Embryonic facial prominence (tissue), 1 donor: Measurements from ENCODE around the gene EXOC6B.
A peak's percentile ranks its signal among the peaks of the same experiment; 100 is the strongest.
"Not testable (repeated sequence)": the region's sequence is repeated elsewhere in the genome, so short reads cannot be mapped to it uniquely, and the experiment has no call there.

ENCODE experiments used
- DNase-seq: peaks from one replicate; pipeline ENCODE4 v3.0.0-alpha.2; 2016; ENCODE audit errors: extremely low spot score

The EXOC6B gene

DNA sequence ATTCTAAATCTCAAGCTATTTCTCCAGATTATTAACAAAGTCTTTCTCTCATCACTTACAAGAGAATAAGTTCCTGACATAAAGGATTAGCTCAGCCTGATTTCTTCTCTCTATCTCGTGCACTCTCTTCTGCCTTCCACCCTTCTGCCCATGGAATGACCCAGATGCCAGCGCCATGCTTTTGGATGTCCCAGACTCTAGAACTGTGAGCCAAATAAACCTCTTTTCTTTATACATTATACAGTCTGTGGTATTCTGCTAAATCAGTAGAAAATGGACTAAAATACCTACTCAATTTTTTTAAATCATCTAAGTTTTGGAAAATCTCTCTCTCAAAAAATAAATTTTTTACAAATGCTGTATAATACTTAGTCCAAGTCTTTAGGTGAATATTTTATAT is 218.6 kb downstream of the EXOC6B start:
- no peak for DNase-seq

DNA sequence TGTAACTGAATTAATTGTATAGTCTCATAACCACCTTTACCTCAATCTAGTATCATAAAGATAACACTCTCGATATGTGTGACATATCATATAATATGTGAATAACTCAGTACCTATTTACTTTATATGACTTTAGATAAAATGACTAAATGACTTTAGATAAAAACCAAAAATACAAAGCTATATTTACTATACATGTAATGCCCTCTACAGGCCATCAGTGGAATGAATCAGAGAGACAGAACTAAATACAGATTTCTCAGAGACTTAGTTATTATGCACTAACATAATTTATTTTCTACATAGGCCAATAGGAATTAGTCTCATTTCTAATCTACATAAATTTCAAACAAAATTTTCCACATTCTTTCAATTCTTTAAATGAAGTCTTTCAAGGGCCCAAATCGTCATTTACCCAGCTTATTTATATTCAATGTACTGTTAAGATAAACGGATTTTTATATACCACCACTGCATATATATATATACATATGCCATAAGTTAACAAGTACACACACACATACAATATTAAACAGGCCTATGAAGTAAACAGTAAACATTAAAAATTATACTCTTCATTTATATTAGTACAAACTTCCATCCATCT is 219.9 kb downstream of the EXOC6B start:
- no peak for DNase-seq

DNA sequence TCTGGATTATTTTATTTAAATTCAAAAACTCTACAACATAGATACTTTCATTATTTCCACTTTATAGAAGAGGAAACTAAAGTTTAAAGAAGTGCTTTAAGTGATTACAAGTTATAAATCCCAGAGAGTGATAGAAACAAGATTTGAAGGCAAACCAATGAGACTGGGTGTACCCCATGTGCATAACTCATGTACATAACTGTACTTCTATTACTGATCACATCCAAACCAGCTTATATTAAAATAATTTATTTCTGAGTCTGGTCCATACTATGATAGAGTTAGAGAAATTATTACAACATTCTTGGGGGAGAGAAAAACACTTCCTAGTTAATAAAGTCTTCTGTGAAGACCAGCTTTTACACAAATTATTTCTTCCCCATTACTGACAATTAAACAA is 221.4 kb downstream of the EXOC6B start:
- no peak for DNase-seq

DNA sequence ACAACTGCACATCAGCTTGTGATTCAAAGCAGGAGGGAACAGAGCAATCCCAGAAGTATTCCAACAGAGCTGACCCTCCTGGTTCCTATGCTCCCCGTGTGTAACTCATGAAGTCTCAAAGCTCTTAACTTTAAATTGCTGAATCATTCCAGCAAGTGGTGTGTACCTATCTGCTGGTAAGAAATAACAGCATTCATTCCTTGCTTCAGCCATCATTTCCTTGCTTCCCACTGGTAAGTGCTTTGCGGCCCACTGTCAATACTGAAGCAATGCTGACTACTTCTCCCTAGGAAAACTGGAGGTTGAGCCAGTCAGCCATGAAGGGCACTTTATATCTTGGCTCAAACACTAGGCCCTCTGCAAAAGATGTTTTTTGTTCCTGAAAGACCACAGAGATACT is 222.4 kb downstream of the EXOC6B start:
- DNase-seq: no peak

DNA sequence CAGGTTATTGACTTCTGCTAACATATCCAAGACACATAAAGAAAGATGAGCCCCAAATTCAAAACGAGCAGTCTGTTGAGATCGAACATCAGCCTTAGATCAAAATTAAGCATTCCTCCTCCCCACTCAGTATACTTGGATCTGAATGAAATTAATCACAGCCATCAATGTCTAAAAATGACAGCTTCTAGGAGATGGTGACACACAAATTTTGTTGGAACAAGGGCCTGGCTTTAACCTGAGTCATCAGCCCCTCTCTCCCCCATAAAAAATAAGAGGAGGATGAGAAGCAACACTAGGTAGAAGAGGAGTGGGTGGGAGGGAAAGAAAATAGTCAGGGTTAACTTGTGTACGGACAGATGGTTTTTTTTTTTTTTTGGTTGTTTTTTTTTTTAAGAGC is 223.1 kb downstream of the EXOC6B start:
- DNase-seq: no peak

DNA sequence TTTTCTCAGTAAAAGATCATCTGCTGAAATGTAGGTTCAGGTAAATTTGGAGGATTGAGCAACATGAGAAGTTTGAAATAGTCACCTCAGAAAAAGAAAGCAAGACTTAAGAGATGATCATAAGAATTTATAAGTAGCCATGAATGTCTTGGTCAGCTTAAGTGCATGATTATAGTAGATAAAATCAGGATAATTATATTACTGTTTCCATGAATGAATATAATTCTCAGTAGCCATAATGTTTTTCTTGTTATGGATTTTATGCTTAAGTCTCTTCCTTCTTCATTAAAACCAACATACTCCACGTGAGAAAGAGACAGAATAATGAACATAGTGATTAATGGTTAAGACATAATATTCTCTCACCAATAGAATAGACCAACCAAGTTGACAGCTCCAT is 223.7 kb downstream of the EXOC6B start:
- DNase-seq: no peak

DNA sequence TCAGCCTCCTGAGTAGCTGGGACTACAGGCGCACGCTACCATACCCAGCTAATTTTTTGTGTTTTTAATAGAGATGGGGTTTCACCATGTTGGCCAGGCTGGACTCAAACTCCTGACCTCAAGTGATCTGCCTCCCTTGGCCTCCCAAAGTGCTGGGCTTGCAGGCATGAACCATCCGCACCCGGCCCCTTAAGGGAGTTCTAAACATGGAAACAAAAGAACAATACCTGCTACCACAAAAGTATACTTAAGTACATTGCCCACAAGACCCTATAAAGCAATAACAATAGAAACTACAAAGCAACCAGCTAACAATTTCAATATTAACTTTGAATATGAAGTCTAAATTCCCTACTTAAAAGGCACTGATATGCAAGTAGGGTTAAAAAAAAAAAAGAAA is 242.0 kb downstream of the EXOC6B start:
- DNase-seq: not testable (repeated sequence)

DNA sequence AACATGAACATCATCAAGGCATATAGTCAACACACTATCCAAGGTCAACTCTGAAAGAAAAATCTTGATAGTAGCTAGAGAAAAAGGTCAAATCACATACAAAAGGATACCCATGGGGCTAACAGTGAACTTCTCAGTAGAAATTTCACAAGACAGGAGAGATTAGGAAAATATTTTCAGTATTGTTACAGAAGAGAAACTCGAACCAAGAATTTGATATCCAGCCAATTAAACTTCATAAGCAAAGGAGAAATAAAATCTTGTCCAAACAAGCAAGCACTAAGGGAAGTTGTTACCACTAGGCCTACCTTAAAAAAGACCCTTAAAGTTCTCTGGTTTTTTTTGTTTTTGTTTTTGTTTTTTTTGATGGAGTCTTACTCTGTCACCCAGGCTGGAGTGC is 242.5 kb downstream of the EXOC6B start:
- no peak for DNase-seq

DNA sequence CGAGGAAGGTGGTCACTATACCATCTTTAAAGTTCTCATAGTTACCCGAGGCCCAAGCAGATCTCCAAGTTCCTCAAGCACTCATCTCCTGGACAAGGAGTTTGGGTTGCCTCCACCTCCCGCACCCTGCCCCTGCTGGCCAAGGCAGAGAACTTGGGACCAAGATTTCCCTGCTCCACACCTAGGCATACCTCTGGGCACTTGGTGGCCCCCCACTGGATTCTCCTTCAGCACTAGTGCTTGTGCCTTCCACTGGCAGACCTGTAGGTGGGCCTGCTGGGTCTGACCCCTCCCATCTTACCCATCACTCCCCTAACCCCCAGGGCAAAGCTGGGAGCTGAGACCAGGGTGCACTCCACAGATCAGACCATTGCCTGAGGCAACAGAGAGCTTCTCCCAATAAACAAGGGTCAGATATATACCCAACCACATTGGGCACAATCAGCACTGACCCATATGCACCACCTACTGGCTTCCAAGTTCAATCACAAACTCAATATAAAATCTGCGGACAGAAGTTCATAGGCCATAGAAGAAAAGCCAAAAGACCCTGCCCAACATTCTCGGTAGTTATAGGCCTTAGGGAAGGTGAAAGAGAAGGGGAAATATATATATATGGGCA is 244.2 kb downstream of the EXOC6B start:
- no peak for DNase-seq

DNA sequence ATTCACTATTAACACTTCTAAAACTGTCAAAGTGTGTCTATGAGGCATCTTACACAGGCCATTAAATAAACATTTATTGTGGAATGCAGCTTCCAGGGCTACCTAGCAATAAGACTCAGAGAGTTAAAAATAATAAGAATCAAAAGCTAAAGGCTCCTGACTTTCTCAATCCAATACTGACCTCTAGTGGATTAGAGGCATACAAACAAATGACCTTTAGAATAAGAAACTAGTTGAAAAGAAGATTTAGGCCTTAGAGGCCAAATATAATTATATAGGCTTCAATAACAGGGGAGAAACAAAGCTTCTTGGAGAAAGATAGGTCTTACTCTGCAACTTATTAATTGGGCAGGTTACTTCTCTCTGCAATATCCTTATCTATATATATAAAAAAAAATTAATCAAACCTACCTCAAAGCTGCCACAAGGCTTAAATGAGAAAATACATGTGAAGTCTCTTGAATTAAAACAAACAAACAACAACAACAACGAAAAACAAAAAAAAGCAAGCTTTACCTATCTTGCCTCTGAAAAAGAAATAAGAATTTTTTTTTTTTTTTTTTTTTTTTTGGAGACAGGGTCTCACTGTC is 246.1 kb downstream of the EXOC6B start:
- DNase-seq: peak; percentile 64

DNA sequence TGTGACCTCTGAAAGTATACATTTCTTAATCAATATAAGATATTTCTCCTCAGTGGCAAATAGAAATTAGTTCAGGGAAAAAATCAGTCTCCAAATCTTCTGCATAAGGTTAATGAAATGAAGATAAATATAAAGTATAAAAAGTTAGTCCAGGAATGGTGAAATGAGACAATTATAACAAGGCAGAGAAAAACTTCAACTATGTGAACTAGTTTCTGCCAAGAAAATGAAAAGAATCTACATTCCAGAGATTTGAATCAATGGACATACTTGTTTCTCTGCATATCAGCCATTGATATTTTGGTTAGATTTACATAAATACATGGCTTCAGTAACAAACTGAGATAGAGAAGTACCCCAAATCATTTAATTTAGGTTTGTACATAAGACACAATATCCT is 249.0 kb downstream of the EXOC6B start:
- no peak for DNase-seq

DNA sequence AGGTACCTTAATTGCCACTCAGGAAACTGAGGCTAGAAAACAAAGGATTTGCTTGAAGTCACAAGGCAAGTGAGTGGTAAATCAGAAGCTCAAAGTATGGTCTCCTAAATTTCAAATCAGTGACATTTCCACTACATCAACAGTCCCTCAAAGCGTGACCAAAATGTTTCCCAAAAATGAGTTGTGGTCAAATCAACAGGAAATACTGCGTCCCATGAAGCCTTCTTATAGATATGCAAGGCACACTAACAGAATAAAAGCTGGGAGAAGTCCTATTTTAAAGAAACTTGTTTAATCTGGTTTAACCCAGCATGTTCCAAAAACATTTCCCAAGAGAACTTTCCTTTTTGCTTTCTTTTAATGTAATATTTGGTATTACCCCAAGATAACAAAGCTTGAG is 249.4 kb downstream of the EXOC6B start:
- DNase-seq: no peak

DNA sequence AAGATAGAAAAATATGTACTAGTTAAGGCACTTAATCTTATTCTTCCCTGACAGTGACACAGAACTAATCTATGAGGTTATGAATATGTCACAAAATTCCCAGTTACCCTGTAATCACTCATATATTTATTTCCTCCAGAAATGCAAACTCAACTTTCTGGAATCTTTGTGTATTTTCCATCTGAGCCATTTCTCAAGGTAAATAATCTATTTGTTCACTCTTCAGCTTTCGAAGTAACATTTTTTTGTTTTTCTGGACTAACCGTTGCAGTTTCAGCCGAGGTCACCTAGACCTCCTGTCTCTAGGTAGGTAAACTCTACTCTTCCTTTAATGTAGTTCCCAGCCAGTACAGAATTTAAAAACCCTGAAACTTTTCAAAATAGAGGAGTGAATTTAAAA is 250.9 kb downstream of the EXOC6B start:
- no peak for DNase-seq

DNA sequence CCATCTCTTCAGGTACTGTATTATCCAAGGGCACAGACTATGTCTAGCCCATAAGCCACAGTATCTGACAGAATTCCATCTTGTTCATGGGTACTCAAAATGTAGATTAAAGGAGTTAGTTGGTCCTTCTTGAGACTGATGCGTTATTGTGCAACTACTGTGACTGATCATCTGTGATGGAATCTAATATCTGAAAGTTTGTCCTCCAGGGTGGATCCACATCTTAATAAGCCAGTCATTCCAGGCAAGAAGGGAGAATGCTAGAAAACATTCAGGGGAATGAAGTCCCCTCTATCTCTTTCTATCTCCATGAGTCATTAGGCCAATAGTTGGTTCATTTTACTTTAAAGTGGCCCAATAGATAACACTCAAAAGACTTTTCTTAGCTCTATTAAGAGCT is 252.6 kb downstream of the EXOC6B start:
- no peak for DNase-seq

DNA sequence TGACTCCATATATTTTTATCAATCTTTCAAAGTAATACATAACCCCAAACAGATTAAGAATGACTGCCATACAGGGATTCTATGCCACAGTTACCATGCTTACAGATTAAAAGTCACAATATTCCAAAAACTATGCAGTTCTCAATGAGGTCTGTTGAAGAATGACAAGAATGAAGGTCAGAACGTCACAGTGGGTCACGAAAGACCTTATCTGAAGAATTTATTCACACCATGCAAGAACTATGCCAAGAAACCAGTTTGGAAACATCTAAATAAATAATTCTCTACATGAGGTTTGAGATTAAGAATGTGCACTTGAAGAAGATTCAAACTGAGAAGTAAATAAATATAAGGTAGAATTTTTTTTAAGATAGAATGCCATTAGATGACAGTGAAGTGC is 253.3 kb downstream of the EXOC6B start:
- no peak for DNase-seq

DNA sequence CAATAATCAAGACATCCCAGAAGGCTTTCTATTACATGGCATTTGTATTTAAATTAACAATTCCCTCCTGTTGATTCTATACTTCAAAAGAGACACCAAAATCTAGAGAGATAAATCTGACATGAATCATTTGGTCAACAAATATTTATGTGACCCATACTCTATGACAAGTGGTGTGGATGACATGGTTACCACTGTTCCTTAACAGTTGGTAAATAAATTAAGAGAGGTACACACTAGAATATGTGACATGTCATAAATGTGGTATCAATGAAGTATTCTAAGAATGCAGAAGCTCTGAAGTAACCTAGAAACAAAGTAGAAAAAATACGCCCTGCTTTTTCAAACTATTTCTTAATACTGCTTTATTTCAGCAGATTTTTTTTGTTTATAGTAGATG is 255.4 kb downstream of the EXOC6B start:
- DNase-seq: no peak

DNA sequence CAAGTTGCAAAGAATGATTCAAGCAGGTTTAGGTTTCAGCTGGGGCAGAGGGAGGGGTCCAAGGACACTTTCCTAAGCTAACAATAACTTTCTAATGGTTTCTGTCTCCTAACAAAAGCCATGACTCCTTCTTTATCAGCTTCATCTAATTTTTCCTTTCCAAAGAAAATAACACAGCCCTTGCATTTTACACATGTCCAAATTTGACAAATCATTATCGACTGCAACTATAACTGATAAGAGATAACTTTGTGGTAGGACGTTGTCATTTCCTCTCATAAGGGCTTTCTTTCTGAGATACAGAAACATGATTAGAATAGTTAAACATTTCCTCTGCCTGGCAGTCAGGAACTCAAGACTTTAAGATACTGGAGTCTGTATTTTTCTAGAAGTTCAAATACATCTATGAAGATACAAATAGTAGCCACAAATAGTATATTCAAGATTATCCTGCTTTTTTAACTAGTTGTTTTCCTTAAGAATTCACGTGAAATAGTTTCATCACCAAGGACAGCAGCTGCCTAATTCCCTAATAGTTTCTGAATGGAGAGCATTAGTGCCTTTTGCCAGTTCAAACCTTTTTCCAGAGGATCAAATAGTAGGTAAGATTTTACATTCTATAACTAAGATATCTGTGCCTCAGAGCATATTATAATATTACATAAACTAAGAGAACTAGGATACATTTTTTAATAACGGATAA is 263.2 kb downstream of the EXOC6B start:
- no peak for DNase-seq

DNA sequence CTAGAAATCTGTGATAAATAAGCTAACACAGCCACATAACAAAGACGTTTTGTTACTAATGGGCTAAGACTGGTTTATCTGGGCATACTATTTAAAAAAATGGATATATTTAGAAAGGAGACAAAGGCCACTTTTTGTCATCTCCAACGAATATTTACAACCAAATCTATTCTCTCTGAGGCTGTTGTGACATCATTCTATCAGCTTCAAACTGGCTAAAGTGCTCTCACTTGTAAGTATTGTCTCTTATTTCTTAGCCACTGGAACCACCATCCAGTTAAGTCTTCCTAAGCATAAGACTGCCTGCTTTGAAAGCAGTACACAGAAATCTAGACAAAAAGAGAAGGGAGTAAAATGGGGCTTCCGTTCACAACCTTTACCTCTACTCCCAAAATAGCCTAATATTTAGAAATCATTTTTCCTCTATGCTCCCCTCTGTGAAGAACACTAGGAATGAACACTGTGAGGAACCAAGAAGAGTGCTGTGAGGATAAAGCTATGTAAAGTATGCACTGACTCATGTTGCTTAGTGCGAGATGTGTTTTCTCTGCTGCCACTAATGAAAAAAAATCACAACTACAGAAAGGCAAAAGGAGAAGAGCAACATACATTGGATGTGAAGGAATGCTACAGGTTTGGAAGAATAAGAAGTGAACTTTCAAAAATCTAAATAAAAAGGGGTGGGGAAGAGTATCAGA is 264.1 kb downstream of the EXOC6B start:
- no peak for DNase-seq

DNA sequence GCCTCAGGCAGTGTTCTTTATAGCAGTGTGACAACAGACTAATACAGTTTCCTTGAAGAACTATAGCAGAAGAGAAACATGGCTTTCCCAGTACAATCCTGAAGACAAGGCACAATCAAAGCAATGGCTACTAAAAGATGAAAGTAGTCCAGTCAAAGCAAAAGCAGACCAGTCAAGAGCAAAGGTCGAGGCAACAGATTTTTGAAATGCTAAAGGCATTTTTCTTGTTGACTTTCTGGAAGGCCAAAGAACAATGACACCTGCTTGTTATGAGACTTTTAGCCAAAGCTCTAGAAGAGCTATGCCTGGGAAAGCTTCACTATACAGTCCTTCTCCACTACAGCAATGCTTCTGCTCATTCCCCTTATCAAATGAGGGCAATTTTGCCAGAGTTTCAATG is 269.9 kb downstream of the EXOC6B start:
- DNase-seq: no peak

DNA sequence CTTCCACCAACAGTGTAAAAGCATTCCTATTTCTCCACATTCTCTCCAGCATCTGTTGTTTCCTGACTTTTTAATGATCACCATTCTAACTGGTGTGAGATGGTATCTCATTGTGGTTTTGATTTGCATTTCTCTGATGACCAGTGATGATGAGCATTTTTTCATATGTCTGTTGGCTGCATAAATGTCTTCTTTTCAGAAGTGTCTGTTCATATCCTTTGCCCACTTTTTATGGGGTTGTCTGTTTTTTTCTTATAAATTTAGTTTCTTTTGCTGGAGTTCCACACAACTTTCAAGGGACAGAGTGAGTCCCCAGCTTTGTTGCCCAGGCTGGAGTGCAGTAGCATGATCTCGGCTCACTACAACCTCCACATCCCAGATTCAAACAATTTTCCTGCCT is 270.5 kb downstream of the EXOC6B start:
- not testable (repeated sequence) for DNase-seq

DNA sequence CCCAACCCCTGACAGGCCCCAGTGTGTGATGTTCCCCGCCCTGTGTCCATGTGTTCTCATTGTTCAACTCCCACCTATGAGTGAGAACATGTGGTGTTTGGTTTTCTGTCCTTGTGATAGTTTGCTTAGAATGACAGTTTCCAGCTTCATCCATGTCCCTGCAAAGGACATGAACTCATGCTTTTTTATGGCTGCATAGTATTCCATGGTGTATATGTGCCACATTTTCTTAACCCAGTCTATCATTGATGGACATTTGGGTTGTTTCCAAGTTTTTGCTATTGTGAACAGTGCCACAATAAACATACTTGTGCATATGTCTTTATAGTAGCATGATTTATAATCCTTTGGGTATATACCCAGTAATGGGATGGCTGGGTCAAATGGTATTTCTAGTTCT is 270.9 kb downstream of the EXOC6B start:
- DNase-seq: not testable (repeated sequence)

DNA sequence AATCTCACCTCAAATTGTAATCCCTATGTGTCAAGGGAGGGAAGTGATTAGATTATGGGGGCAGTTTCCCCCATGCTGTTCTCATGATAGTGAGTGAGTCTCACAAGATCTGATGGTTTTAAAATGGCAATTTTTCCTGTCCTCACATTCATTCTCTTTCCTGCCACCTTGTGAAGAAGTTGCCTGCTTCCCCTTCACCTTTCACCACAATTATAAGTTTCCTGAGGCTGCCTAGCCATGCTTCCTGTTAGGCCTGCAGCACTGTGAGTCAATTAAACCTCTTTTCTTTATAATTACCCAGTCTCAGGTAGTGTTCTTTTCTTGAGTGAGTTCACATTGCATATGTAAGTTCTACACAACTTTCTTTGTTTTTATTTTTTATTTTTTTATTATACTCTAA is 271.5 kb downstream of the EXOC6B start:
- DNase-seq: no peak
